ENCODE measurements around the gene TENM4. TPM values are rescaled to one million over a fixed set of nuclear protein-coding genes. Genes with fewer than 3 reads are reported as not detected.

TENM4 gene
- total and polyA plus RNA-seq, 10 of the 15 experiments (the other 5 are each of a cell fraction or from before 2014, with no cell fraction given) = 0.03 to 0.12 (median 0.06) TPM; not detected in 7

- BruUV-seq (replicated peaks) = no TSS peak
Measured at GRCh38 chr11:79046366-79046765, 394.5 kb downstream of the TENM4 start.

GRCh38 chr11:79045800-79046304, 395.0 kb downstream of the TENM4 start:
- CTCF ChIA-PET = interaction anchor here (1.2 kb wide), 1 partner anchor 54 kb away, joined by 3 read pairs; no protein-coding TSS in a partner anchor
- TF ChIP-seq RAD51 (IDR thresholded peaks at IDR 0.05) (peak; percentile 80), MXI1 (IDR thresholded peaks at IDR 0.05; ENCODE audit: low read depth, low read length) (0 out of 2 replicates have a peak, but pooled peaks have one; percentile 26), ZNF622 (IDR thresholded peaks at IDR 0.05) (no peak), MYC (IDR thresholded peaks at IDR 0.05; ENCODE audit: insufficient read depth, insufficient read length, insufficient replicate concordance, low read length, severe bottlenecking) (no peak), BACH1 (IDR thresholded peaks at IDR 0.05; ENCODE audit: borderline replicate concordance) (peak; percentile 65; the same call in 1 of the 2 replicates), MTA2 (IDR thresholded peaks at IDR 0.05; ENCODE audit: low read depth) (peak; percentile 80), CHD2 (IDR thresholded peaks at IDR 0.05; ENCODE audit: borderline replicate concordance, low read depth, low read length) (0 out of 2 replicates have a peak, but pooled peaks have one; percentile 13), ATF7 (IDR thresholded peaks at IDR 0.05; ENCODE audit: low read depth) (peak; percentile 81), SIN3A (IDR thresholded peaks at IDR 0.05; ENCODE audit: low read depth, low read length) (no peak), POLR2A (IDR thresholded peaks at IDR 0.05; ENCODE audit: low read depth, low read length) (no peak), NFIC (IDR thresholded peaks at IDR 0.05; ENCODE audit: low read depth, low read length) (0 out of 2 replicates have a peak, but pooled peaks have one; percentile 19), BHLHE40 (IDR thresholded peaks at IDR 0.05; ENCODE audit: borderline replicate concordance in 1 of 2, low read depth in 2 of 2, low read length in 1 of 2) (peak; percentile 90 to 98)
- TF ChIP-seq, protein P1, sequence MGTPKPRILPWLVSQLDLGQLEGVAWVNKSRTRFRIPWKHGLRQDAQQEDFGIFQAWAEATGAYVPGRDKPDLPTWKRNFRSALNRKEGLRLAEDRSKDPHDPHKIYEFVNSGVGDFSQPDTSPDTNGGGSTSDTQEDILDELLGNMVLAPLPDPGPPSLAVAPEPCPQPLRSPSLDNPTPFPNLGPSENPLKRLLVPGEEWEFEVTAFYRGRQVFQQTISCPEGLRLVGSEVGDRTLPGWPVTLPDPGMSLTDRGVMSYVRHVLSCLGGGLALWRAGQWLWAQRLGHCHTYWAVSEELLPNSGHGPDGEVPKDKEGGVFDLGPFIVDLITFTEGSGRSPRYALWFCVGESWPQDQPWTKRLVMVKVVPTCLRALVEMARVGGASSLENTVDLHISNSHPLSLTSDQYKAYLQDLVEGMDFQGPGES (IDR thresholded peaks at IDR 0.05) = no peak

More at GRCh38 chr11:79046366-79046765, 394.5 kb downstream of the TENM4 start:
- Histone ChIP-seq H3K4me3 (no peak overlapping the region), H4K20me1 (ENCODE audit: control insufficient read depth, insufficient read depth) (no peaks in the 10 kb centered on the region), H3K36me3 (ENCODE audit: control insufficient read depth in 2 of 2, insufficient read depth in 2 of 2, low read length in 1 of 2) (no peaks in the 10 kb centered on the region), H3K9ac (ENCODE audit: control insufficient read depth, insufficient read depth, low read length) (no peak overlapping the region), H3K4me1 (ENCODE audit: control insufficient read depth, insufficient read depth, low read length) (no peaks in the 10 kb centered on the region), H3K9me3 (replicated peaks; ENCODE audit: control insufficient read depth, insufficient read depth, low read length) (no peaks in the 10 kb centered on the region), H3K4me2 (ENCODE audit: control insufficient read depth, insufficient read depth) (no peak overlapping the region), H3K79me2 (ENCODE audit: control insufficient read depth, insufficient read depth, low read length) (no peaks in the 10 kb centered on the region), H2AFZ (ENCODE audit: control insufficient read depth, low read depth, low read length) (no peak overlapping the region), H3K27me3 (replicated peaks in 1 of 2; ENCODE audit: control insufficient read depth in 2 of 2, insufficient read depth in 2 of 2, low read length in 1 of 2) (no peaks in the 10 kb centered on the region; a peak in 2 of 4 replicates), H3K27ac (ENCODE audit: control insufficient read depth, insufficient read depth) (no peak overlapping the region)
- TF ChIP-seq, protein P2, sequence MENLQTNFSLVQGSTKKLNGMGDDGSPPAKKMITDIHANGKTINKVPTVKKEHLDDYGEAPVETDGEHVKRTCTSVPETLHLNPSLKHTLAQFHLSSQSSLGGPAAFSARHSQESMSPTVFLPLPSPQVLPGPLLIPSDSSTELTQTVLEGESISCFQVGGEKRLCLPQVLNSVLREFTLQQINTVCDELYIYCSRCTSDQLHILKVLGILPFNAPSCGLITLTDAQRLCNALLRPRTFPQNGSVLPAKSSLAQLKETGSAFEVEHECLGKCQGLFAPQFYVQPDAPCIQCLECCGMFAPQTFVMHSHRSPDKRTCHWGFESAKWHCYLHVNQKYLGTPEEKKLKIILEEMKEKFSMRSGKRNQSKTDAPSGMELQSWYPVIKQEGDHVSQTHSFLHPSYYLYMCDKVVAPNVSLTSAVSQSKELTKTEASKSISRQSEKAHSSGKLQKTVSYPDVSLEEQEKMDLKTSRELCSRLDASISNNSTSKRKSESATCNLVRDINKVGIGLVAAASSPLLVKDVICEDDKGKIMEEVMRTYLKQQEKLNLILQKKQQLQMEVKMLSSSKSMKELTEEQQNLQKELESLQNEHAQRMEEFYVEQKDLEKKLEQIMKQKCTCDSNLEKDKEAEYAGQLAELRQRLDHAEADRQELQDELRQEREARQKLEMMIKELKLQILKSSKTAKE (IDR thresholded peaks at IDR 0.05; ENCODE audit: low read depth, poor library complexity, severe bottlenecking) = no peak
- TF ChIP-seq SIN3A (IDR thresholded peaks at IDR 0.05; ENCODE audit: low read depth, low read length) = no peak
- TF ChIP-seq SUZ12 (IDR thresholded peaks at IDR 0.05; ENCODE audit: unreplicated experiment) = no peak
- ATAC-seq (no peak), FAIRE-seq (no peak), DNase-seq (ENCODE audit: low read depth, low spot score) (no peak)
- ChIA-PET CTCF (interaction anchor here (1.2 kb wide), 1 partner anchor 54 kb away, joined by 3 read pairs; no protein-coding TSS in a partner anchor), RAD21 (ENCODE audit: unreplicated experiment) (no interaction called here), SMC1A (ENCODE audit: uncharacterized antibody, unreplicated experiment) (no interaction called here), POLR2A (no interaction called here)
- WGBS (ENCODE audit: insufficient coverage, insufficient replicate concordance, low lambda C conversion rate, missing lambda C conversion rate) = 12% methylated on average over 3 of the region's 3 CpGs
- in situ Hi-C loops (cut with MboI) = no loop called here
- intact Hi-C loops (cut with micrococcal nuclease; ENCODE audit: unreplicated experiment) = no loop called here

More at GRCh38 chr11:79045800-79046304, 395.0 kb downstream of the TENM4 start:
- intact Hi-C loops (cut with micrococcal nuclease; ENCODE audit: unreplicated experiment) = no loop called here
- POLR2A ChIA-PET = no interaction called here
- Histone ChIP-seq H3K79me2 (ENCODE audit: control insufficient read depth, insufficient read depth, low read length) (no peaks in the 10 kb centered on the region), H3K9me3 (replicated peaks; ENCODE audit: control insufficient read depth, insufficient read depth, low read length) (no peaks in the 10 kb centered on the region), H3K4me2 (ENCODE audit: control insufficient read depth, insufficient read depth) (no peak overlapping the region), H3K4me3 (no peak overlapping the region), H3K27me3 (replicated peaks in 1 of 2; ENCODE audit: control insufficient read depth in 2 of 2, insufficient read depth in 2 of 2, low read length in 1 of 2) (no peaks in the 10 kb centered on the region; a peak in 2 of 4 replicates), H3K27ac (ENCODE audit: control insufficient read depth, insufficient read depth) (no peak overlapping the region), H3K36me3 (ENCODE audit: control insufficient read depth in 2 of 2, insufficient read depth in 2 of 2, low read length in 1 of 2) (no peaks in the 10 kb centered on the region), H4K20me1 (ENCODE audit: control insufficient read depth, insufficient read depth) (no peaks in the 10 kb centered on the region), H3K4me1 (ENCODE audit: control insufficient read depth, insufficient read depth, low read length) (no peaks in the 10 kb centered on the region), H3K9ac (ENCODE audit: control insufficient read depth, insufficient read depth, low read length) (no peak overlapping the region), H2AFZ (ENCODE audit: control insufficient read depth, low read depth, low read length) (no peak overlapping the region)
- FAIRE-seq (no peak), ATAC-seq (peak; percentile 46), DNase-seq (ENCODE audit: low read depth, low spot score) (no peak)
- SMC1A ChIA-PET (ENCODE audit: uncharacterized antibody, unreplicated experiment) = no interaction called here
- no TSS peak for BruUV-seq (replicated peaks)
- WGBS (ENCODE audit: insufficient coverage, insufficient replicate concordance, low lambda C conversion rate, missing lambda C conversion rate) = 8% methylated on average over 6 of the region's 6 CpGs
- in situ Hi-C loops (cut with MboI) = no loop called here
- RAD21 ChIA-PET (ENCODE audit: unreplicated experiment) = no interaction called here
